HL-60 (cell line): ENCODE measurements around the gene CAPZA1.
"Not testable (repeated sequence)": the region's sequence is repeated elsewhere in the genome, so short reads cannot be mapped to it uniquely, and the experiment has no call there.

ENCODE experiments used
- DNase-seq, 2 experiments: peaks; one replicate each; pipeline ENCODE4 v3.0.0-alpha.2; 2010 to 2020; ENCODE audit warnings: low read depth in 1 of 2, low spot score in 1 of 2
- H3K27ac ChIP-seq: fragments of 250-450 bp; sonication (Bioruptor Pico); replicated peaks from 2 replicates; pipeline ENCODE4 v1.5.1; 2020; ENCODE audit warnings: mild to moderate bottlenecking, moderate library complexity
- H3K27me3 ChIP-seq: fragments of 250-450 bp; sonication (Bioruptor Pico); 2 replicates; pipeline ENCODE4 v1.5.1; 2021; ENCODE audit warnings: mild to moderate bottlenecking, moderate library complexity; ENCODE audit not compliant: insufficient read depth, poor library complexity, severe bottlenecking
- H3K4me3 ChIP-seq: replicated peaks from 2 replicates; pipeline ENCODE4 v1.5.1; 2011; ENCODE audit warnings: mild to moderate bottlenecking, control low read depth, low read length; ENCODE audit not compliant: insufficient read depth
- CTCF ChIP-seq: IDR thresholded peaks from one replicate; pipeline ENCODE4 v1.5.1; 2011; ENCODE audit warnings: low read length, control low read depth, inconsistent platforms; ENCODE audit not compliant: insufficient read depth
- GABPA ChIP-seq: IDR thresholded peaks from 2 replicates; pipeline ENCODE4 v1.6.1; 2012; ENCODE audit warnings: low read depth
- POLR2AphosphoS5 ChIP-seq: IDR thresholded peaks from 2 replicates; pipeline ENCODE4 v1.6.1; 2012; ENCODE audit warnings: low read depth
- REST ChIP-seq: IDR thresholded peaks from 2 replicates; pipeline ENCODE4 v1.6.1; 2012; ENCODE audit warnings: low read depth; ENCODE audit not compliant: insufficient replicate concordance
- SPI1 ChIP-seq: IDR thresholded peaks from 2 replicates; pipeline ENCODE4 v1.6.1; 2012; ENCODE audit warnings: low read depth, mild to moderate bottlenecking, borderline replicate concordance

CAPZA1 gene

GRCh38 chr1:112620377-112620695 lies 704 bp downstream of the CAPZA1 start:
- Histone ChIP-seq H3K27ac (peak overlapping the region; percentile 99), H3K27me3 (no peaks in the 10 kb centered on the region), H3K4me3 (peak overlapping the region; percentile 73)
- DNase-seq, result no peak
- TF ChIP-seq SPI1, result no peak

- H3K27ac ChIP-seq, DNase-seq, H3K27me3 ChIP-seq, H3K4me3 ChIP-seq: not testable (repeated sequence)
Measured at GRCh38 chr1:112624493-112624892, 4.9 kb downstream of the CAPZA1 start.

- DNase-seq, result no peak
- no peak for TF ChIP-seq CTCF
- no peak for TF ChIP-seq REST
- no peak overlapping the region for H3K4me3 ChIP-seq
- no peak overlapping the region for H3K27ac ChIP-seq
- H3K27me3 ChIP-seq, result no peaks in the 10 kb centered on the region
Measured at GRCh38 chr1:112625696-112626095, 6.1 kb downstream of the CAPZA1 start.

- no peak for DNase-seq
- no peak for TF ChIP-seq CTCF
- TF ChIP-seq REST, result no peak
- TF ChIP-seq GABPA, result no peak
- TF ChIP-seq POLR2AphosphoS5, result no peak
- no peak for TF ChIP-seq SPI1
- H3K4me3 ChIP-seq, result no peak overlapping the region
- H3K27me3 ChIP-seq, result no peaks in the 10 kb centered on the region
- H3K27ac ChIP-seq, result no peak overlapping the region
Measured at GRCh38 chr1:112626193-112626592, 6.6 kb downstream of the CAPZA1 start.

- TF ChIP-seq GABPA (no peak), SPI1 (no peak), POLR2AphosphoS5 (no peak), CTCF (no peak), REST (no peak)
- no peak for DNase-seq
- H3K27me3 ChIP-seq, result no peaks in the 10 kb centered on the region
- no peak overlapping the region for H3K27ac ChIP-seq
- H3K4me3 ChIP-seq, result no peak overlapping the region
Measured at GRCh38 chr1:112626887-112627286, 7.3 kb downstream of the CAPZA1 start.
